Measurements from ENCODE around the gene PPP1R13B. TPM values are rescaled to one million over a fixed set of nuclear protein-coding genes. Genes with fewer than 3 reads are reported as not detected.
A peak's percentile ranks its signal among the peaks of the same experiment; 100 is the strongest.

PPP1R13B gene
- polyA plus RNA-seq, 2 of the 4 experiments (the other 2 are of a cell fraction), result 2.2 to 2.7 TPM

GRCh38 chr14:103695296-103696069 is 151.9 kb downstream of the PPP1R13B start (continued):
- TF ChIP-seq CHD2 (IDR thresholded peaks at IDR 0.05; ENCODE audit: low read length, partially characterized antibody) (no peak), ZFP36 (IDR thresholded peaks at IDR 0.05; ENCODE audit: borderline replicate concordance, partially characterized antibody) (no peak), ZC3H11A (IDR thresholded peaks at IDR 0.05) (no peak)

- Histone ChIP-seq H3K9me3 (no peaks in the 10 kb centered on the region), H3K4me1 (peaks cover 10% of the 10 kb centered on the region; the same call in 2 of the 3 replicates), H3K4me2 (no peak overlapping the region), H3K4me3 (no peak overlapping the region), H3K27ac (no peak overlapping the region)
- CTCF ChIA-PET, result interaction anchor here (0.6 to 3.2 kb wide), 9 partner anchors 8 to 134 kb away, joined by 3 to 9 read pairs (median 3); no protein-coding TSS in a partner anchor
- no peak; a peak in 1 of 6 replicates for ATAC-seq
- POLR2A ChIA-PET, result no interaction called here
- TF ChIP-seq POLR2AphosphoS2 (conservative IDR thresholded peaks at IDR 0.05; ENCODE audit: low read length) (0 out of 2 replicates have a peak, but pooled peaks have one; percentile 62), HDAC2 (IDR thresholded peaks at IDR 0.05) (no peak)
- DNase-seq (ENCODE audit: low read depth in 1 of 2, low spot score in 1 of 2), result no peak
- WGBS (ENCODE audit: missing lambda C conversion rate), result 90% methylated on average over 20 of the region's 20 CpGs
- no peak for FAIRE-seq
Observed at GRCh38 chr14:103694572-103695026, 152.8 kb downstream of the PPP1R13B start.

- ATAC-seq (no peak), FAIRE-seq (no peak), DNase-seq (ENCODE audit: low read depth in 1 of 2, low spot score in 1 of 2) (no peak)
- ChIA-PET CTCF (interaction anchor here (0.7 to 3.2 kb wide), 4 partner anchors 13 to 102 kb away, joined by 3 to 9 read pairs (median 4); no protein-coding TSS in a partner anchor), POLR2A (no interaction called here)
- H3K4me3 ChIP-seq, result no peak overlapping the region
- H3K9me3 ChIP-seq, result no peaks in the 10 kb centered on the region
- peaks cover 10% of the 10 kb centered on the region; the same call in 2 of the 3 replicates for H3K4me1 ChIP-seq
- no peak for TF ChIP-seq RNF2 (IDR thresholded peaks at IDR 0.05; ENCODE audit: borderline replicate concordance, low read depth)
- TF ChIP-seq RCOR1 (IDR thresholded peaks at IDR 0.05; ENCODE audit: low read depth, low read length), result no peak
- TF ChIP-seq FOSB (CRISPR knock-in tag; IDR thresholded peaks at IDR 0.05), result no peak
- no peak for TF ChIP-seq E2F6 (IDR thresholded peaks at IDR 0.05; ENCODE audit: borderline replicate concordance, low read depth)
- TF ChIP-seq ZFP36 (IDR thresholded peaks at IDR 0.05; ENCODE audit: borderline replicate concordance, partially characterized antibody), result no peak
- no peak for TF ChIP-seq JUNB (IDR thresholded peaks at IDR 0.05)
- no peak for TF ChIP-seq EHMT2 (IDR thresholded peaks at IDR 0.05; ENCODE audit: low read depth)
- no peak for TF ChIP-seq MAFK (IDR thresholded peaks at IDR 0.05; ENCODE audit: partially characterized antibody)
- no peak for TF ChIP-seq CEBPB (IDR thresholded peaks at IDR 0.05)
- no peak for TF ChIP-seq NR3C1 (IDR thresholded peaks at IDR 0.05)
- no peak for TF ChIP-seq FOSL2 (IDR thresholded peaks at IDR 0.05)
- TF ChIP-seq FOSL2 (CRISPR knock-in tag; IDR thresholded peaks at IDR 0.05), result no peak
- no peak for TF ChIP-seq ELK1 (IDR thresholded peaks at IDR 0.05; ENCODE audit: low read depth, low read length)
- TF ChIP-seq HEYL (CRISPR knock-in tag; IDR thresholded peaks at IDR 0.05), result no peak
- H3K27ac ChIP-seq, result no peak overlapping the region
- H3K4me2 ChIP-seq, result no peak overlapping the region
- WGBS (ENCODE audit: missing lambda C conversion rate), result 76% methylated on average over 22 of the region's 22 CpGs
Observed at GRCh38 chr14:103693515-103693914, 153.9 kb downstream of the PPP1R13B start.

GRCh38 chr14:103692871-103693270 is 154.5 kb downstream of the PPP1R13B start:
- DNase-seq (ENCODE audit: low read depth in 1 of 2, low spot score in 1 of 2) (no peak), FAIRE-seq (no peak), ATAC-seq (no peak)
- Histone ChIP-seq H3K9me3 (no peaks in the 10 kb centered on the region), H3K4me2 (no peak overlapping the region), H3K4me3 (no peak overlapping the region), H3K4me1 (peaks cover 10% of the 10 kb centered on the region; the same call in 2 of the 3 replicates), H3K27ac (no peak overlapping the region)
- ChIA-PET CTCF (interaction anchor here (0.7 to 3.2 kb wide), 3 partner anchors 12 to 17 kb away, joined by 3 to 9 read pairs (median 4); no protein-coding TSS in a partner anchor), POLR2A (no interaction called here)
- WGBS (ENCODE audit: missing lambda C conversion rate), result 74% methylated on average over 12 of the region's 12 CpGs
- TF ChIP-seq MAZ (IDR thresholded peaks at IDR 0.05; ENCODE audit: borderline replicate concordance, low read depth, low read length) (no peak), ESRRA (IDR thresholded peaks at IDR 0.05; ENCODE audit: borderline replicate concordance, low read length) (no peak), TP53 (CRISPR knock-in tag; IDR thresholded peaks at IDR 0.05) (no peak), POLR2A (IDR thresholded peaks at IDR 0.05; ENCODE audit: low read length) (no peak), PBX3 (IDR thresholded peaks at IDR 0.05) (no peak), ZSCAN20 (CRISPR knock-in tag; IDR thresholded peaks at IDR 0.05) (no peak), HOXB5 (CRISPR knock-in tag; IDR thresholded peaks at IDR 0.05) (no peak), CHD2 (IDR thresholded peaks at IDR 0.05; ENCODE audit: low read length, partially characterized antibody) (no peak), RCOR1 (IDR thresholded peaks at IDR 0.05; ENCODE audit: low read depth, low read length) (no peak), TFCP2L1 (CRISPR knock-in tag; IDR thresholded peaks at IDR 0.05) (no peak), REST (IDR thresholded peaks at IDR 0.05) (no peak)

All from A549 (cell line).